GM12878 (cell line): Measurements from ENCODE around the gene CRYBG3.

Experiments
- BACH1 ChIP-seq: fragments of 450-650 bp; IDR thresholded peaks from 2 replicates; pipeline ENCODE4 v1.6.1; 2017; ENCODE audit warnings: mild to moderate bottlenecking, borderline replicate concordance
- CTCF ChIP-seq, 3 experiments: IDR thresholded peaks in 2 of 3; conservative IDR thresholded peaks in 1 of 3; 2 replicates each; pipeline ENCODE4 v1.5.1; 2011; ENCODE audit warnings: low read depth in 3 of 3, low read length in 3 of 3, mild to moderate bottlenecking in 3 of 3, control low read depth in 2 of 3, moderate library complexity in 2 of 3, inconsistent platforms in 1 of 3, mixed read lengths in 1 of 3; ENCODE audit not compliant: control insufficient read depth in 2 of 3, insufficient read depth in 1 of 3; ENCODE audit errors: extremely low read depth in 1 of 3
- DPF2 ChIP-seq: fragments of 450-650 bp; IDR thresholded peaks from 2 replicates; pipeline ENCODE4 v1.6.1; 2017; ENCODE audit warnings: mild to moderate bottlenecking
- EP300 ChIP-seq, 2 experiments: fragments of 150-350 bp in 1 of 2; IDR thresholded peaks; 2 replicates each; pipeline ENCODE4 v1.6.1; 2011 to 2012; ENCODE audit warnings: low read depth in 2 of 2, low read length in 2 of 2, borderline replicate concordance in 1 of 2, improper control_type of control experiment in 1 of 2, inconsistent platforms in 1 of 2; ENCODE audit not compliant: control insufficient read depth in 1 of 2
- EZH2 ChIP-seq: IDR thresholded peaks from 2 replicates; pipeline ENCODE4 v1.6.1; 2012; ENCODE audit warnings: low read depth, mild to moderate bottlenecking, control low read depth, inconsistent platforms, low read length, borderline replicate concordance; ENCODE audit not compliant: control insufficient read depth
- IKZF1 ChIP-seq: fragments of 450-650 bp; conservative IDR thresholded peaks from 2 replicates; pipeline ENCODE4 v1.6.1; 2017; ENCODE audit warnings: antibody characterized with exemption, mild to moderate bottlenecking
- JUND ChIP-seq: IDR thresholded peaks from 2 replicates; pipeline ENCODE4 v1.6.1; 2012; ENCODE audit warnings: low read depth, mild to moderate bottlenecking, low read length, improper control_type of control experiment, moderate library complexity
- MAX ChIP-seq: IDR thresholded peaks from 2 replicates; pipeline ENCODE4 v1.6.1; 2012; ENCODE audit warnings: low read depth, low read length, improper control_type of control experiment
- RFX5 ChIP-seq: IDR thresholded peaks from 2 replicates; pipeline ENCODE4 v1.6.1; 2011; ENCODE audit warnings: low read depth, low read length, improper control_type of control experiment
- SUZ12 ChIP-seq: fragments of 200-600 bp; sonication (generic); IDR thresholded peaks from one replicate; pipeline ENCODE4 v1.6.1; 2018; ENCODE audit warnings: antibody characterized with exemption, mild to moderate bottlenecking; ENCODE audit not compliant: unreplicated experiment
- YY1 ChIP-seq: IDR thresholded peaks from 2 replicates; pipeline ENCODE4 v1.6.1; 2011; ENCODE audit warnings: low read depth, mild to moderate bottlenecking, low read length

GRCh38 chr3:97841956-97842355 is 20.1 kb downstream of the CRYBG3 start:
- TF ChIP-seq JUND (no peak), DPF2 (no peak), RFX5 (no peak), CTCF (IDR thresholded peaks at IDR 0.05 in 2 of 3, conservative IDR thresholded peaks at IDR 0.05 in 1 of 3; ENCODE audit: control insufficient read depth in 2 of 3, extremely low read depth in 1 of 3, insufficient read depth in 1 of 3, low read depth in 3 of 3, low read length in 3 of 3) (no peak), BACH1 (no peak), EZH2 (no peak), SUZ12 (no peak), YY1 (no peak), EP300 (IDR thresholded peaks at IDR 0.05; ENCODE audit: borderline replicate concordance in 1 of 2, control insufficient read depth in 1 of 2, low read depth in 2 of 2, low read length in 2 of 2) (no peak), MAX (no peak), IKZF1 (no peak)
